ENCODE results near the gene MTUS2. TPM values are rescaled to one million over a fixed set of nuclear protein-coding genes. Genes with fewer than 3 reads are reported as not detected.

MTUS2 gene
- total and polyA plus RNA-seq, 2 donors (not counting 1 experiment from before 2014, with no cell fraction given): 0.06 TPM; not detected in 1

DNA sequence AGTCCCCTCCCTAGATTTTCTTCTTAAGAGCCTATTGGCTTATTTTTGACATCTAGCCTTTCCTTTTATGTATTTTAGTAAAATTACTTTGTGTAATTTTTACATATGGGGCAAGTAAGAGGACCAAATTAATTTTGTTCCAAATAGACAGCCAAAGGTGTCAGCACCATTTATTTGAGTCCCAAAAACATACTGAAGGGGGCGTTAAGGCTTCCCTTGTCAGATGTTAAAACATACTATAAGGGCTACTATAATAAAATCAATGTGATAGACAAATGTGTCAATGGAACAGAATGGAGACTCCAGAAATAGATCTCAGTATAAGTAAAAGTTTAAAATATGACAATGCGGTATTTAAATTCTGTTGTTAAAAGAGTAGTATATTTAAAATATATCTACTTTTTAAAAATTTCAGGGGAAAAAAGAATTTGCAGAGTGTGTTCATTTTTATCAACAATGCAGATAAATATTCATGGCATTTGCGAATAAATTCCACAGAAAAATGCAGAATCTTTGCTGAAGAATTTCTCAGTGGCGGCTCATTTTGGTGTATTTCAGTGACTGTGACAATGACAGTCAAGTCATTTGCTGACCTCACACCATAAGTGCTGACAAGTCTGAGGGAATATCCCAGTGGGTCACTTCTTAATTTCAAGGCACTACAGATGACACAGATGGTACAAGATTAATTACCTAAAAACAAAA is 133.7 kb downstream of the MTUS2 start:
- Histone ChIP-seq H3K27me3 (ENCODE audit: control insufficient read depth, insufficient read depth, low read length) (no peaks in the 10 kb centered on the region), H3K4me3 (replicated peaks in 1 of 4; ENCODE audit: control extremely low read depth in 1 of 4, insufficient read depth in 1 of 4, low read depth in 3 of 4, low read length in 4 of 4) (no peak overlapping the region), H3K79me2 (ENCODE audit: control insufficient read depth, insufficient read depth, low read length) (no peaks in the 10 kb centered on the region), H3K4me2 (ENCODE audit: extremely low read depth, insufficient read depth, low read length) (no peak overlapping the region), H3K9me3 (ENCODE audit: control insufficient read depth, insufficient read depth, low read depth, low read length) (no peaks in the 10 kb centered on the region), H2AFZ (ENCODE audit: low read length) (no peak overlapping the region), H3K9ac (ENCODE audit: insufficient read depth, low read length) (no peak overlapping the region), H4K20me1 (ENCODE audit: control insufficient read depth, extremely low read depth, insufficient read depth, low read length) (no peaks in the 10 kb centered on the region), H3K27ac (ENCODE audit: insufficient read depth, low read length) (no peak overlapping the region), H3K36me3 (ENCODE audit: control insufficient read depth, insufficient read depth, low read length) (no peaks in the 10 kb centered on the region), H3K4me1 (ENCODE audit: control insufficient read depth, extremely low read depth, insufficient read depth, low read length) (no peaks in the 10 kb centered on the region)
- no peak for TF ChIP-seq EZH2 (IDR thresholded peaks at IDR 0.05; ENCODE audit: low read length, missing control alignments)
- TF ChIP-seq, protein P1, sequence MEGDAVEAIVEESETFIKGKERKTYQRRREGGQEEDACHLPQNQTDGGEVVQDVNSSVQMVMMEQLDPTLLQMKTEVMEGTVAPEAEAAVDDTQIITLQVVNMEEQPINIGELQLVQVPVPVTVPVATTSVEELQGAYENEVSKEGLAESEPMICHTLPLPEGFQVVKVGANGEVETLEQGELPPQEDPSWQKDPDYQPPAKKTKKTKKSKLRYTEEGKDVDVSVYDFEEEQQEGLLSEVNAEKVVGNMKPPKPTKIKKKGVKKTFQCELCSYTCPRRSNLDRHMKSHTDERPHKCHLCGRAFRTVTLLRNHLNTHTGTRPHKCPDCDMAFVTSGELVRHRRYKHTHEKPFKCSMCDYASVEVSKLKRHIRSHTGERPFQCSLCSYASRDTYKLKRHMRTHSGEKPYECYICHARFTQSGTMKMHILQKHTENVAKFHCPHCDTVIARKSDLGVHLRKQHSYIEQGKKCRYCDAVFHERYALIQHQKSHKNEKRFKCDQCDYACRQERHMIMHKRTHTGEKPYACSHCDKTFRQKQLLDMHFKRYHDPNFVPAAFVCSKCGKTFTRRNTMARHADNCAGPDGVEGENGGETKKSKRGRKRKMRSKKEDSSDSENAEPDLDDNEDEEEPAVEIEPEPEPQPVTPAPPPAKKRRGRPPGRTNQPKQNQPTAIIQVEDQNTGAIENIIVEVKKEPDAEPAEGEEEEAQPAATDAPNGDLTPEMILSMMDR (conservative IDR thresholded peaks at IDR 0.05 in 1 of 2, IDR thresholded peaks at IDR 0.05 in 1 of 2; ENCODE audit: low read depth in 1 of 2, low read length in 2 of 2): no peak
- no peak for DNase-seq (ENCODE audit: low read depth in 2 of 2)

DNA sequence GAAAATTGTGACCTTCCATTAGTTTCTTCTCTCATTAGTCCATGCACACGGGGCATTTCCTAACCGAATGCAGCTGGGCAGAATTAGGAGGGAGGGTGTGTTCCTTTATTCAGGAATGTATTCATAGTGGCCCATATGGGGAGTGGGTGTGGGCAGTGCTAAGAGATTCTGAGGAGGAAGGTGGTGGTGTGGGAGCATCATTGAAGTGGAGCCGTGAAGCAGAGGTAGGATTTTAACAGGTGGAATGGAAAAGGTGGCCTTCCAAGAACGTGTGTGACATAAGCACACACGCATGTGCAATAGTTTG is 134.2 kb downstream of the MTUS2 start:
- H3K79me2 ChIP-seq (ENCODE audit: control insufficient read depth, insufficient read depth, low read length): no peaks in the 10 kb centered on the region
- no peak for TF ChIP-seq EZH2 (IDR thresholded peaks at IDR 0.05; ENCODE audit: low read length, missing control alignments)
- TF ChIP-seq, protein P1 (conservative IDR thresholded peaks at IDR 0.05 in 1 of 2, IDR thresholded peaks at IDR 0.05 in 1 of 2; ENCODE audit: low read depth in 1 of 2, low read length in 2 of 2): no peak
- no peaks in the 10 kb centered on the region for H3K4me1 ChIP-seq (ENCODE audit: control insufficient read depth, extremely low read depth, insufficient read depth, low read length)
- no peaks in the 10 kb centered on the region for H3K9me3 ChIP-seq (ENCODE audit: control insufficient read depth, insufficient read depth, low read depth, low read length)
- no peak overlapping the region for H3K9ac ChIP-seq (ENCODE audit: insufficient read depth, low read length)
- H3K36me3 ChIP-seq (ENCODE audit: control insufficient read depth, insufficient read depth, low read length): no peaks in the 10 kb centered on the region
- no peak overlapping the region for H2AFZ ChIP-seq (ENCODE audit: low read length)
- H3K4me2 ChIP-seq (ENCODE audit: extremely low read depth, insufficient read depth, low read length): no peak overlapping the region
- DNase-seq (ENCODE audit: low read depth in 2 of 2): no peak
- H3K27ac ChIP-seq (ENCODE audit: insufficient read depth, low read length): no peak overlapping the region
- H3K4me3 ChIP-seq (replicated peaks in 1 of 4; ENCODE audit: control extremely low read depth in 1 of 4, insufficient read depth in 1 of 4, low read depth in 3 of 4, low read length in 4 of 4): no peak overlapping the region
- no peaks in the 10 kb centered on the region for H4K20me1 ChIP-seq (ENCODE audit: control insufficient read depth, extremely low read depth, insufficient read depth, low read length)
- no peaks in the 10 kb centered on the region for H3K27me3 ChIP-seq (ENCODE audit: control insufficient read depth, insufficient read depth, low read length)

DNA sequence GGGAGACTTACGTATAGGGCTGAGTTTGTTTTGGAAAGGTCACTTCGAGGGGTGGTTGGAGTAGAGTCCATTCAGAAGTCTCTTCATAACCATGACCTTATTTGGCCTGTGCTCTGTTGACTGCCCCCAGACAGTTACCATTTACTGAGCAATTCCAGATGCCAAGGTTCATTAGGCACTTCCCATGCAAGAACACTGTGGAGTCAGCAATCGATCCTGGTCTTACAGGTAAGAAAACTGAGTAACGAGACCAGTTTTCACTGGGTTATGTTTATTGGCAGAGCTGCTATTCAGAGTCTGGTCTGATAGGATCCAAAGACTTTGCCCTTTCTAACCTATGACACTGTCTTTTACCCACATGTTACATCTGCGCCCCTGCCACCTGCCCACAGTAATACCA is 134.7 kb downstream of the MTUS2 start:
- Histone ChIP-seq H3K9ac (ENCODE audit: insufficient read depth, low read length) (no peak overlapping the region), H4K20me1 (ENCODE audit: control insufficient read depth, extremely low read depth, insufficient read depth, low read length) (no peaks in the 10 kb centered on the region), H3K9me3 (ENCODE audit: control insufficient read depth, insufficient read depth, low read depth, low read length) (no peaks in the 10 kb centered on the region), H3K4me1 (ENCODE audit: control insufficient read depth, extremely low read depth, insufficient read depth, low read length) (no peaks in the 10 kb centered on the region), H3K27me3 (ENCODE audit: control insufficient read depth, insufficient read depth, low read length) (no peaks in the 10 kb centered on the region), H3K4me2 (ENCODE audit: extremely low read depth, insufficient read depth, low read length) (no peak overlapping the region), H3K79me2 (ENCODE audit: control insufficient read depth, insufficient read depth, low read length) (no peaks in the 10 kb centered on the region), H2AFZ (ENCODE audit: low read length) (no peak overlapping the region), H3K4me3 (replicated peaks in 1 of 4; ENCODE audit: control extremely low read depth in 1 of 4, insufficient read depth in 1 of 4, low read depth in 3 of 4, low read length in 4 of 4) (no peak overlapping the region), H3K27ac (ENCODE audit: insufficient read depth, low read length) (no peak overlapping the region), H3K36me3 (ENCODE audit: control insufficient read depth, insufficient read depth, low read length) (no peaks in the 10 kb centered on the region)
- TF ChIP-seq, protein P1 (conservative IDR thresholded peaks at IDR 0.05 in 1 of 2, IDR thresholded peaks at IDR 0.05 in 1 of 2; ENCODE audit: low read depth in 1 of 2, low read length in 2 of 2): no peak
- no peak for TF ChIP-seq EZH2 (IDR thresholded peaks at IDR 0.05; ENCODE audit: low read length, missing control alignments)
- no peak for DNase-seq (ENCODE audit: low read depth in 2 of 2)
